CD8-positive, alpha-beta memory T cell (primary cell): ENCODE measurements around the gene FAM107A. TPM values are rescaled to one million over a fixed set of nuclear protein-coding genes. Genes with fewer than 3 reads are reported as not detected.

Experiments used
- CTCF ChIA-PET: fragments of 350-600 bp; sonication (Branson Sonifier 250); formaldehyde crosslinking; loops from one replicate; lab custom pipeline; 2021; ENCODE audit warnings: antibody characterized with exemption; lab: Charles Lee
- POLR2A ChIA-PET: fragments of 350-600 bp; sonication (Branson Sonifier 250); formaldehyde crosslinking; loops from one replicate; lab custom pipeline; 2021; ENCODE audit warnings: antibody characterized with exemption; lab: Charles Lee
- DNase-seq, 5 donors: peaks; one replicate each; pipeline versions ENCODE4 v3.0.0 to v3.0.0-alpha.2; 2020 to 2022; ENCODE audit warnings: mixed read lengths in 1 of 5
- H3K27ac ChIP-seq: one replicate; pipeline ENCODE4 v1.7.0; 2013; ENCODE audit warnings: low read depth, mild to moderate bottlenecking, low read length, moderate library complexity
- H3K27me3 ChIP-seq: 2 replicates; pipeline ENCODE4 v1.7.0; 2013; ENCODE audit warnings: low read length, mild to moderate bottlenecking; ENCODE audit not compliant: insufficient read depth, poor library complexity, severe bottlenecking
- H3K36me3 ChIP-seq: 2 replicates; pipeline ENCODE4 v1.7.0; 2013; ENCODE audit warnings: mild to moderate bottlenecking, low read length, moderate library complexity; ENCODE audit not compliant: insufficient read depth
- H3K4me1 ChIP-seq: 2 replicates; pipeline ENCODE4 v1.7.0; 2013; ENCODE audit warnings: mild to moderate bottlenecking, low read length, moderate library complexity; ENCODE audit not compliant: insufficient read depth
- H3K4me3 ChIP-seq: 2 replicates; pipeline ENCODE4 v1.7.0; 2013; ENCODE audit warnings: mild to moderate bottlenecking, low read length
- H3K9me3 ChIP-seq: 2 replicates; pipeline ENCODE4 v1.7.0; 2013; ENCODE audit warnings: mild to moderate bottlenecking, low read length
- H3K27ac Mint-ChIP-seq, 8 donors: one replicate each; pipeline ENCODE4 v1.8.0; 2020 to 2021; ENCODE audit warnings: mixed read lengths in 8 of 8, mild to moderate bottlenecking in 6 of 8, inconsistent platforms in 3 of 8, moderate library complexity in 3 of 8
- H3K27me3 Mint-ChIP-seq, 2 donors: one replicate each; pipeline ENCODE4 v1.8.0; 2020 to 2021; ENCODE audit warnings: mixed read lengths in 2 of 2, mild to moderate bottlenecking in 1 of 2, moderate library complexity in 1 of 2
- H3K36me3 Mint-ChIP-seq, 3 donors: one replicate each; pipeline ENCODE4 v1.8.0; 2020 to 2021; ENCODE audit warnings: mixed read lengths in 3 of 3, inconsistent platforms in 1 of 3, mild to moderate bottlenecking in 1 of 3
- H3K4me1 Mint-ChIP-seq, 3 donors: one replicate each; pipeline ENCODE4 v1.8.0; 2020 to 2021; ENCODE audit warnings: mixed read lengths in 3 of 3, inconsistent platforms in 1 of 3, mild to moderate bottlenecking in 1 of 3
- H3K4me3 Mint-ChIP-seq, 7 donors: one replicate each; pipeline ENCODE4 v1.8.0; 2020 to 2021; ENCODE audit warnings: mixed read lengths in 7 of 7, mild to moderate bottlenecking in 6 of 7, moderate library complexity in 4 of 7, inconsistent platforms in 2 of 7
- H3K9me3 Mint-ChIP-seq, 5 donors: one replicate each; pipeline ENCODE4 v1.8.0; 2020 to 2022; ENCODE audit warnings: mixed read lengths in 5 of 5, mild to moderate bottlenecking in 3 of 5, moderate library complexity in 2 of 5, inconsistent platforms in 1 of 5
- polyA plus RNA-seq: library from polyadenylated mRNA; unstranded; fragments of 300-500 nt; fragmentation: Illumina TruSeq; gene quantifications from one replicate; pipeline ENCODE4 v1.2.3, GENCODE V29; 2021
- total RNA-seq, 2 experiments: library from RNA; stranded (reverse); gene quantifications; one replicate each; pipeline ENCODE4 v1.2.3, GENCODE V29; 2021

Gene FAM107A
- total and polyA plus RNA-seq, 3 experiments from 2014 or later = not detected

DNA sequence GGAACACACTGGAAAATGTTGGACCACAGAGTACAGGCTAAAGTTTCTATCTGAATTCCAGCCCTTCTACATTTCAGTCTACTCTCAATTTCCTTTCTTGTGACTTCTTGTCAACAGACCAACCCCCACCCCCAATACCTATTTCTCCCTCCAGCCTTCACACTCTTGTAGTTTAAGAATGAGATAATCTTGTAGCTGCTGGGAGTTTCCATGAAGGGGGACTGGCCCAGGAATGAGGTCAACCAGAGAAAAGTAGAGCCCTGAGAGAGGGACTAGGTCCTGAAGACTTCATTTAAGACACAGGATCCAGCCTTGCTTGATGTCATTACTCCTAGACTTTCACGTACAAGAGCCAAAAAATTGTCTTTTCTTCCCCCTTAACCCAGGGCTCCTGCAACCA, 29.5 kb upstream of the FAM107A start:
- H3K36me3 Mint-ChIP-seq = no peaks in the 10 kb centered on the region
- peaks cover 11 to 28% of the 10 kb centered on the region in 2 donors for H3K27me3 Mint-ChIP-seq
- no peak for DNase-seq
- H3K36me3 ChIP-seq = no peaks in the 10 kb centered on the region
- H3K4me3 ChIP-seq = no peak overlapping the region
- POLR2A ChIA-PET = no interaction called here
- no peaks in the 10 kb centered on the region for H3K9me3 ChIP-seq
- CTCF ChIA-PET = interaction anchor here (1.0 kb wide), 1 partner anchor 9 kb away, joined by 3 read pairs; no protein-coding TSS in a partner anchor
- peaks cover 0 to 5% (median 0%) of the 10 kb centered on the region in 3 donors for H3K4me1 Mint-ChIP-seq
- H3K27ac ChIP-seq = no peak overlapping the region
- H3K9me3 Mint-ChIP-seq = peaks cover 0 to 2% (median 0%) of the 10 kb centered on the region in 5 donors
- no peaks in the 10 kb centered on the region for H3K4me1 ChIP-seq
- H3K27me3 ChIP-seq = no peaks in the 10 kb centered on the region
- no peak overlapping the region for H3K4me3 Mint-ChIP-seq
- no peak overlapping the region for H3K27ac Mint-ChIP-seq

DNA sequence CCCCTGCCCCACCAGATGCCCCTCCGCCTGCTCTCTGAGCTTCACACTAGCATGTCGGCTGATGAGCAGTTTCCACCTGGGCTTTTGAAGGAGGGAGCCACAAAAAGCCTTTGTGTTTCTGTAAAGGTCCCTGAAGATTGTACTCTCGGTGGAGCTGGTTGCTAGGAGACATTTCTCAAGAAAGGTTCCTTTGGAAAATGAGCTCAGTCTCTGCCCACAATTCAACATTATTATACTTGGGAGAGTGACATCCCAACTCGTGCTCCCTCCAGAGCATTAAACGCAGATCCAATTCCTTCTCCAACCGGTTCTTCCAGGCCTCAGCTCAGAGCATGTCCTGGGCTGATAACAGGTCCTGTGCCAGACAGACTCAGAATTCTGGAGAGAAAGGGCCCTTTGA, 26.8 kb upstream of the FAM107A start:
- H3K9me3 ChIP-seq = no peaks in the 10 kb centered on the region
- ChIA-PET CTCF (no interaction called here), POLR2A (no interaction called here)
- H3K4me1 Mint-ChIP-seq = peaks cover 0 to 5% (median 0%) of the 10 kb centered on the region in 3 donors
- H3K27me3 Mint-ChIP-seq = peaks cover 9 to 38% of the 10 kb centered on the region in 2 donors
- no peak overlapping the region for H3K4me3 ChIP-seq
- peaks cover 0 to 2% (median 0%) of the 10 kb centered on the region in 5 donors for H3K9me3 Mint-ChIP-seq
- H3K36me3 Mint-ChIP-seq = no peaks in the 10 kb centered on the region
- DNase-seq = no peak
- no peaks in the 10 kb centered on the region for H3K27me3 ChIP-seq
- H3K27ac ChIP-seq = no peak overlapping the region
- H3K4me1 ChIP-seq = no peaks in the 10 kb centered on the region
- H3K36me3 ChIP-seq = no peaks in the 10 kb centered on the region
- H3K27ac Mint-ChIP-seq = no peak overlapping the region
- H3K4me3 Mint-ChIP-seq = no peak overlapping the region

DNA sequence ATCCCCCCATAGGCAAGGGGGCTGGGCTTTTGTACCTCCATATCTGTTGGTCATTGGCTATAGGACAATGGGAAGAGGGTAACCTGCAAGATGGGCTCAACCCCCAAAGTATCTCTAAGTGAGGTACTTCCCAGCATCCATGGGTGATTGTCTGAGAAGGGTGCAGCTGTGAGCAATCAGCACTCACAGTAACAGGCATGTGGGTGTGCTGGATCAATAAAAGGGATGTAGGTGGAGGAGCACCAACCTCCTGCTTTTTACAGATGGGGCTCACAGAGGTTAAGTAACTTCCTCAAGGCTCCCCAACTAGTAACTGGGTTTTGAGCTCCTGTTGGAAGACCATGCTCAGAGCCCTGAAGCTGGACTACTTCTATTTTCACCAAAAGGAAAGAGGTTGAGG, 26.4 kb upstream of the FAM107A start:
- POLR2A ChIA-PET = no interaction called here
- H3K9me3 ChIP-seq = no peaks in the 10 kb centered on the region
- H3K4me1 ChIP-seq = no peaks in the 10 kb centered on the region
- H3K36me3 ChIP-seq = no peaks in the 10 kb centered on the region
- no peak overlapping the region for H3K4me3 Mint-ChIP-seq
- no peaks in the 10 kb centered on the region for H3K27me3 ChIP-seq
- H3K27ac ChIP-seq = no peak overlapping the region
- H3K27ac Mint-ChIP-seq = no peak overlapping the region
- DNase-seq = no peak
- peaks cover 0 to 5% (median 0%) of the 10 kb centered on the region in 3 donors for H3K4me1 Mint-ChIP-seq
- H3K36me3 Mint-ChIP-seq = no peaks in the 10 kb centered on the region
- no peak overlapping the region for H3K4me3 ChIP-seq
- H3K9me3 Mint-ChIP-seq = peaks cover 0 to 2% (median 0%) of the 10 kb centered on the region in 5 donors
- CTCF ChIA-PET = no interaction called here
- peaks cover 9 to 38% of the 10 kb centered on the region in 2 donors for H3K27me3 Mint-ChIP-seq

DNA sequence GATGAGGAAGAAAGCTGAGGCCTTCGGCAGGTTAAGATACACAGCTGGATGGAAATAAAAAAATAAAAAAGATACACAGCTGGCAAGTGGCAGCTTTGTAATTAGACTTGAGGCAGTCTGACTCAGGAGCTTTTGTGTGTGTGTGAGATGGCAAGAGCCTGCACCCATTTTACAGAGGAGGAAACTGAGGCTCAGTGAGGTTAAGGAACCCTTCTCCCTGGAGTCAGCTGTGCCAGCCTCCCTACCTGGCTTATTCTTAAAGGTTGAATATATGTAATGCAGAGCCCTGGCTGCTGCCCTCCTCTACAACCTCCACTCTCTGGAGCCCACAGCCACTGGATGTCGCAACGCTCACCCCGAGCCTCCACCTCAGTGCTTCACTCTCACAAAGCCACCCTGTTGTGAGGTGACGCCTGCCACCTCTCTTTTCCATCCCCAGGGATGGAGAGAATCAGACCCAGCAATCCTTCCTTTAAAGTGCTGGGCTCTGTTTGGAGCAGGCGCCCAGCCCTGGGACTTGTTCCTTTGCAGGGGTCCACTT, 20.6 kb upstream of the FAM107A start:
- ChIA-PET CTCF (interaction anchor here (0.9 to 1.2 kb wide), 2 partner anchors 9 to 32 kb away, joined by 3 to 4 read pairs; no protein-coding TSS in a partner anchor), POLR2A (no interaction called here)
- Histone ChIP-seq H3K4me1 (no peaks in the 10 kb centered on the region), H3K27me3 (no peaks in the 10 kb centered on the region), H3K27ac (no peak overlapping the region), H3K36me3 (no peaks in the 10 kb centered on the region), H3K9me3 (no peaks in the 10 kb centered on the region), H3K4me3 (no peak overlapping the region)
- Mint-ChIP-seq H3K27me3 (peaks cover 0 to 17% of the 10 kb centered on the region in 2 donors), H3K4me1 (no peaks in the 10 kb centered on the region), H3K27ac (no peak overlapping the region), H3K36me3 (no peaks in the 10 kb centered on the region), H3K9me3 (peaks cover 0 to 2% (median 0%) of the 10 kb centered on the region in 5 donors), H3K4me3 (no peak overlapping the region)
- DNase-seq = no peak

DNA sequence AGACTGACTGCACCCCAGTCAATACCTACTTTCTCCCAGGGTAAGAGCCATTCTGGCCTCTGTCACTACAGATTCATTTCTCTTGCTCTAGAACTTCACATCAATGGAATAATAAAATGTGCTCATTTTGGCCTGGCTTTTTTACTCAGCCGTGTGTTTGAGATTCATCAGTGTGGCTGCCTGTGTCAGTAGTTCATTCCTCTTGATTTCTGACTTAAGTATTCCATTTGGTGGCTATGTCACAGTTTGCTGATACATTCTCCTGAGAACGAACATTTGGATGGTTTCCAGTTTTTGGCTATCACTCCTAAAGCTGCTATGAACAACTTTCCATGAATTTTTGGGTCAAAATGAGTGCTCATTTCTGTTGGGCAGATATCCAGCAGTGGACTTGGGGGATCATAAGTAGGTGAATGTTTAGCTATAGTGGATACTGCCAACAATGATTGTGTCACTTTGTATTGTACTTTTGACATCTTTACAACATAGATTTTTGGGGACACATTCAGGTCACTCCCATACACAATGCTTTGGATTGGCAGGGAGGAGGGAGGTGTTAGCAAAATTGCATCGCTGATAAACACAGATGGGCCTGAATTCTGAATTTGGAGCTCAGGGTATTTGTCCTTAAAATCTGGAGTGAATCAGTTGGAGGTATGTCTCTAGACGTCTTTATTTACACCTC, 19.8 kb upstream of the FAM107A start:
- H3K9me3 ChIP-seq = no peaks in the 10 kb centered on the region
- Mint-ChIP-seq H3K27me3 (peaks cover 0 to 12% of the 10 kb centered on the region in 2 donors), H3K4me1 (no peaks in the 10 kb centered on the region), H3K36me3 (no peaks in the 10 kb centered on the region), H3K27ac (no peak overlapping the region), H3K9me3 (peaks cover 0 to 2% (median 0%) of the 10 kb centered on the region in 5 donors), H3K4me3 (no peak overlapping the region)
- POLR2A ChIA-PET = no interaction called here
- H3K27me3 ChIP-seq = no peaks in the 10 kb centered on the region
- H3K27ac ChIP-seq = no peak overlapping the region
- no peaks in the 10 kb centered on the region for H3K4me1 ChIP-seq
- no peak for DNase-seq
- H3K4me3 ChIP-seq = no peak overlapping the region
- H3K36me3 ChIP-seq = no peaks in the 10 kb centered on the region
- CTCF ChIA-PET = interaction anchor here (0.9 to 1.2 kb wide), 2 partner anchors 9 to 33 kb away, joined by 3 to 4 read pairs; no protein-coding TSS in a partner anchor

DNA sequence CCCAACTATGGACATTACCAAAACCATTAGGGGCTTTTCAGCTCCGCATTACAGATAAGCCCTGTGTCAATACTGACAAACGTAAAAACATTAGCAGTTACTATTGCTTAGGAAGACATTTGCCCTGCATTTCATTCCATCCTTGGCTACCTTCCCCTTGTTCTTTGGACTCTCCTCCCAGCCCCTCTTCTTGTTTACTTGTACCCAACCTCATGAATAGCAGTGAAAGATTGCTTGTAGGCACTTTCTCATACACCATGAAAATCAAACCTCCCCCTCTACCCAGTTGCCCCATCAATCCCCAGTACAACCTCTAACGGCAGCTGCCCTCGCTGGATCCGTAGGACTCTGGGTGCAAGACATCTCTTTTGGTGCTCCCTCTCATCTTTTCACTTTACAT, 16.9 kb upstream of the FAM107A start:
- Histone ChIP-seq H3K9me3 (no peaks in the 10 kb centered on the region), H3K4me1 (no peaks in the 10 kb centered on the region), H3K36me3 (no peaks in the 10 kb centered on the region), H3K27me3 (no peaks in the 10 kb centered on the region), H3K27ac (no peak overlapping the region), H3K4me3 (no peak overlapping the region)
- no peaks in the 10 kb centered on the region for H3K4me1 Mint-ChIP-seq
- H3K27ac Mint-ChIP-seq = no peak overlapping the region
- H3K4me3 Mint-ChIP-seq = no peak overlapping the region
- H3K9me3 Mint-ChIP-seq = no peaks in the 10 kb centered on the region
- POLR2A ChIA-PET = no interaction called here
- DNase-seq = no peak
- CTCF ChIA-PET = no interaction called here
- H3K36me3 Mint-ChIP-seq = no peaks in the 10 kb centered on the region
- no peaks in the 10 kb centered on the region for H3K27me3 Mint-ChIP-seq

DNA sequence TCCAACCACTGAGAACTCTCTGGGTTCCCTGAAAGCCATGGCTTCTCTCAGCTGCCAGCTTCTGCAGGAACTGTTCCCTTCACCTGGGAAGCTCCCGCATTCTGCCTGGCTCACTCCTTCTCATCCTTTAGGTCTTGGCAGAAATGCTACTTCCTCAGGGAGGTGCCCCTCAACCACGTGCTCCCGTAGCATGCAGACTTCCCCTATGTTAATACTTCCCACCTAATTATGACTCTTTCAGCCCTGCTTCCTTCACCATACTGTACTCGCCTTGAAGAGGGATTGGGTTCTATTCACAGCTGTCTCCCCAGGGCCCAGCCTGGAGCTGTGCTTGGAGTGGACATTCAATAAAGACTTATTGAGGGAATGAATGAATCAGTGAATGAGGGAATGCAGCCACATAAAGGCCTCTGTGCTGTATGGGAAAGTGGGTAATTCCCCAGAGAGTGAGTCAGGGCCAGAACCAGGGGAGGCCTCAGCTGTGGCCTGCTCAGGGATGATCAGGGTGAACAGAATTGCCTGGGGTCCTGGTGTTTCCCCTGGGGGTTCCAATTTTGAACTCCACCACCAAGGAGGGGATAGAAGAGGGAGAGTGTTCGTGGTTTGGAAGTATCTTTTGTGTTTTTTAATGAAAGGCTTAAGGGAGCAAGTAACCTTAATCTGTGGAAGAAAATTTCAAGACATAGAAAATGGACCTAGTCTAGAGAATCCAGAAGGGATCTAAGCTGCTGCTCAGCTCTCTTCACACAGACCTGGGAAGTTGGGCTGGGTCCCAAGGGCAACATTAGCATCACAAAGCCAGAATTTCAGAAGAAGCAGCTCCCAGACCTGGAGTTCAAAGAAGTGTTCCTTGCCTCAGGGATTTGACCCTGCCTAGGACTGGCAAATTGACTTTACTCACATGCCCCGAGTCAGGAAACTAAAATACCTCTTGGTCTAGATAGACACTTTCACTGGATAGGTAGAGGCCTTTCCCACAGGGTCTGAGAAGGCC, 14.6 kb upstream of the FAM107A start:
- ChIA-PET POLR2A (no interaction called here), CTCF (interaction anchor here (1.7 kb wide), 1 partner anchor 23 kb away, joined by 3 read pairs; no protein-coding TSS in a partner anchor)
- H3K9me3 ChIP-seq = no peaks in the 10 kb centered on the region
- Mint-ChIP-seq H3K4me1 (no peaks in the 10 kb centered on the region), H3K36me3 (no peaks in the 10 kb centered on the region), H3K9me3 (peaks cover 0 to 5% (median 0%) of the 10 kb centered on the region in 5 donors), H3K27ac (no peak overlapping the region), H3K27me3 (peaks cover 18 to 19% of the 10 kb centered on the region in 2 donors), H3K4me3 (no peak overlapping the region)
- H3K36me3 ChIP-seq = no peaks in the 10 kb centered on the region
- peaks cover 3% of the 10 kb centered on the region for H3K27me3 ChIP-seq
- no peak overlapping the region for H3K27ac ChIP-seq
- DNase-seq = no peak
- H3K4me1 ChIP-seq = no peaks in the 10 kb centered on the region
- no peak overlapping the region for H3K4me3 ChIP-seq
